Neural cell (in vitro differentiated cells): Measurements from ENCODE around the gene CEP20. TPM values are rescaled to one million over a fixed set of nuclear protein-coding genes. Genes with fewer than 3 reads are reported as not detected.

Experiments used
- H2AFZ ChIP-seq: fragments of 200-600, 300-800 bp; sonication (generic), shearing (Covaris generic); 2 replicates; pipeline ENCODE4 v1.6.0; 2014; ENCODE audit warnings: low read depth, mild to moderate bottlenecking, antibody characterized with exemption, low read length, moderate library complexity
- H3F3A ChIP-seq: fragments of 200-600 bp; shearing (Covaris generic); 2 replicates; pipeline ENCODE4 v1.6.1; 2016; ENCODE audit warnings: mild to moderate bottlenecking, moderate library complexity, mixed read lengths, antibody characterized with exemption, low read length; ENCODE audit not compliant: insufficient read depth, poor library complexity, severe bottlenecking
- H3K27ac ChIP-seq: fragments of 200-600, 300-800 bp; sonication (generic), shearing (Covaris generic); 2 replicates; pipeline ENCODE4 v1.5.1; 2014; ENCODE audit warnings: mild to moderate bottlenecking, low read length, moderate library complexity
- H3K27me3 ChIP-seq: fragments of 300-800, 200-600 bp; sonication (generic), shearing (Covaris generic); 2 replicates; pipeline ENCODE4 v1.6.0; 2014; ENCODE audit warnings: mild to moderate bottlenecking, low read depth, low read length, moderate library complexity; ENCODE audit not compliant: insufficient read depth
- H3K36me3 ChIP-seq: fragments of 300-800, 200-600 bp; sonication (generic), shearing (Covaris generic); 2 replicates; pipeline ENCODE4 v1.5.1; 2014; ENCODE audit warnings: mild to moderate bottlenecking, antibody characterized with exemption, low read length, moderate library complexity; ENCODE audit not compliant: insufficient read depth
- H3K4me2 ChIP-seq: fragments of 300-800, 200-600 bp; sonication (generic), shearing (Covaris generic); 2 replicates; pipeline ENCODE4 v1.6.0; 2014; ENCODE audit warnings: mild to moderate bottlenecking, low read length
- H3K4me3 ChIP-seq: fragments of 300-800, 200-600 bp; sonication (generic), shearing (Covaris generic); 2 replicates; pipeline ENCODE4 v1.5.1; 2014; ENCODE audit warnings: mild to moderate bottlenecking, low read length, moderate library complexity
- H3K79me2 ChIP-seq: fragments of 200-600 bp; shearing (Covaris generic); replicated peaks from 2 replicates; pipeline ENCODE4 v1.6.0; 2014; ENCODE audit warnings: mild to moderate bottlenecking, low read length, moderate library complexity; ENCODE audit not compliant: insufficient read depth
- H3K9ac ChIP-seq: fragments of 300-800, 200-600 bp; sonication (generic), shearing (Covaris generic); 2 replicates; pipeline ENCODE4 v1.6.1; 2016; ENCODE audit warnings: mild to moderate bottlenecking, low read length, mixed read lengths
- H3K9me2 ChIP-seq: fragments of 200-600 bp; shearing (Covaris generic); 2 replicates; pipeline ENCODE4 v1.6.1; 2016; ENCODE audit warnings: mild to moderate bottlenecking, low read length, mixed read lengths; ENCODE audit not compliant: insufficient read depth
- H3K9me3 ChIP-seq: fragments of 200-600, 300-800 bp; sonication (generic), shearing (Covaris generic); 2 replicates; pipeline ENCODE4 v1.6.1; 2016; ENCODE audit warnings: mild to moderate bottlenecking, mixed run types, low read length, moderate library complexity, mixed read lengths
- H4K20me1 ChIP-seq: fragments of 200-600 bp; shearing (Covaris generic); 2 replicates; pipeline ENCODE4 v1.6.1; 2016; ENCODE audit warnings: mild to moderate bottlenecking, mixed run types; ENCODE audit not compliant: insufficient read depth
- CTCF ChIP-seq: fragments of 450-650 bp; IDR thresholded peaks from 2 replicates; pipeline ENCODE4 v1.5.1; 2014; ENCODE audit warnings: antibody characterized with exemption, mild to moderate bottlenecking, moderate library complexity; ENCODE audit not compliant: poor library complexity, severe bottlenecking
- EP300 ChIP-seq: fragments of 450-650 bp; conservative IDR thresholded peaks from 2 replicates; pipeline ENCODE4 v1.6.1; 2014; ENCODE audit warnings: antibody characterized with exemption, mild to moderate bottlenecking, moderate library complexity; ENCODE audit not compliant: poor library complexity, severe bottlenecking
- EZH2 ChIP-seq: fragments of 200-600, 300-800 bp; shearing (Covaris generic), sonication (generic); IDR thresholded peaks from 2 replicates; pipeline ENCODE4 v1.6.1; 2014; ENCODE audit warnings: antibody characterized with exemption, low read length, borderline replicate concordance, mild to moderate bottlenecking; ENCODE audit not compliant: insufficient read depth, poor library complexity, severe bottlenecking
- MXI1 ChIP-seq: fragments of 450-650 bp; conservative IDR thresholded peaks from 2 replicates; pipeline ENCODE4 v1.6.1; 2014; ENCODE audit warnings: antibody characterized with exemption, mild to moderate bottlenecking; ENCODE audit not compliant: poor library complexity, severe bottlenecking
- POLR2AphosphoS5 ChIP-seq: IDR thresholded peaks from 2 replicates; pipeline ENCODE4 v1.6.1; 2012
- RAD21 ChIP-seq: fragments of 450-650 bp; conservative IDR thresholded peaks from 2 replicates; pipeline ENCODE4 v1.6.1; 2014; ENCODE audit warnings: antibody characterized with exemption, mild to moderate bottlenecking, moderate library complexity
- REST ChIP-seq: IDR thresholded peaks from 2 replicates; pipeline ENCODE4 v1.6.1; 2012; ENCODE audit warnings: borderline replicate concordance
- SMC3 ChIP-seq: fragments of 450-650 bp; conservative IDR thresholded peaks from 2 replicates; pipeline ENCODE4 v1.6.1; 2014; ENCODE audit warnings: antibody characterized with exemption, mild to moderate bottlenecking, moderate library complexity; ENCODE audit not compliant: poor library complexity
- TAF1 ChIP-seq: IDR thresholded peaks from 2 replicates; pipeline ENCODE4 v1.6.1; 2012; ENCODE audit warnings: low read depth
- polyA plus RNA-seq: library from polyadenylated mRNA; depleted of rRNA; stranded (reverse); fragments of >200 nt; gene quantifications from 2 replicates; pipeline ENCODE4 v1.2.3, GENCODE V29; 2014

Gene CEP20
- polyA plus RNA-seq, 1 donor from 2014 or later: 59.7 TPM

GRCh38 chr16:15879255-15879811 is 9.1 kb downstream of the CEP20 start:
- H3K79me2 ChIP-seq: no peaks in the 10 kb centered on the region

GRCh38 chr16:15876503-15876902 is 11.9 kb downstream of the CEP20 start:
- TF ChIP-seq MXI1 (no peak), CTCF (no peak), TAF1 (no peak), RAD21 (no peak), REST (no peak), EP300 (no peak), EZH2 (no peak), SMC3 (no peak), POLR2AphosphoS5 (no peak)
- H3K79me2 ChIP-seq: no peaks in the 10 kb centered on the region
- no peak overlapping the region for H3K4me2 ChIP-seq
- no peaks in the 10 kb centered on the region for H3F3A ChIP-seq
- H3K9ac ChIP-seq: no peak overlapping the region
- H2AFZ ChIP-seq: no peak overlapping the region
- H3K36me3 ChIP-seq: no peaks in the 10 kb centered on the region
- H3K9me3 ChIP-seq: no peaks in the 10 kb centered on the region
- H3K4me3 ChIP-seq: no peak overlapping the region
- no peak overlapping the region for H3K27ac ChIP-seq
- H4K20me1 ChIP-seq: no peaks in the 10 kb centered on the region
- no peaks in the 10 kb centered on the region for H3K27me3 ChIP-seq
- H3K9me2 ChIP-seq: no peaks in the 10 kb centered on the region

More at GRCh38 chr16:15879255-15879811, 9.1 kb downstream of the CEP20 start:
- Histone ChIP-seq H3K36me3 (peaks cover 7% of the 10 kb centered on the region), H3K27me3 (no peaks in the 10 kb centered on the region), H3K4me2 (no peak overlapping the region), H3K27ac (no peak overlapping the region), H3K9me3 (no peaks in the 10 kb centered on the region), H3K4me3 (no peak overlapping the region), H4K20me1 (no peaks in the 10 kb centered on the region), H2AFZ (no peak overlapping the region), H3F3A (no peaks in the 10 kb centered on the region), H3K9me2 (no peaks in the 10 kb centered on the region), H3K9ac (no peak overlapping the region)
- TF ChIP-seq REST: no peak
- no peak for TF ChIP-seq EP300
- no peak for TF ChIP-seq RAD21
- TF ChIP-seq MXI1: no peak
